Measurements from ENCODE around the gene SLC17A1. TPM values are rescaled to one million over a fixed set of nuclear protein-coding genes. Genes with fewer than 3 reads are reported as not detected.

SLC17A1 gene
- total RNA-seq, 1 donor from 2014 or later = not detected

- TF ChIP-seq CTCF (IDR thresholded peaks at IDR 0.05; ENCODE audit: insufficient read depth, low read length, poor library complexity, severe bottlenecking) = no peak
- no peak overlapping the region for H3K4me3 ChIP-seq (ENCODE audit: low read depth, low read length)
- peak; percentile 1 for DNase-seq (ENCODE audit: low read depth)
- no peaks in the 10 kb centered on the region for H3K27me3 ChIP-seq (ENCODE audit: control insufficient read depth, insufficient read depth, low read length)
- no peaks in the 10 kb centered on the region for H3K36me3 ChIP-seq (ENCODE audit: control insufficient read depth, insufficient read depth, low read length)
These were observed 61.9 kb downstream of the SLC17A1 start for GRCh38 chr6:25769983-25770382.

GRCh38 chr6:25768566-25768965 lies 63.3 kb downstream of the SLC17A1 start:
- TF ChIP-seq CTCF (IDR thresholded peaks at IDR 0.05; ENCODE audit: insufficient read depth, low read length, poor library complexity, severe bottlenecking) = no peak
- H3K36me3 ChIP-seq (ENCODE audit: control insufficient read depth, insufficient read depth, low read length) = no peaks in the 10 kb centered on the region
- no peaks in the 10 kb centered on the region for H3K27me3 ChIP-seq (ENCODE audit: control insufficient read depth, insufficient read depth, low read length)
- no peak overlapping the region for H3K4me3 ChIP-seq (ENCODE audit: low read depth, low read length)
- no peak for DNase-seq (ENCODE audit: low read depth)

GRCh38 chr6:25764611-25765010 lies 67.2 kb downstream of the SLC17A1 start:
- no peaks in the 10 kb centered on the region for H3K36me3 ChIP-seq (ENCODE audit: control insufficient read depth, insufficient read depth, low read length)
- no peaks in the 10 kb centered on the region for H3K27me3 ChIP-seq (ENCODE audit: control insufficient read depth, insufficient read depth, low read length)
- no peak for DNase-seq (ENCODE audit: low read depth)
- TF ChIP-seq CTCF (IDR thresholded peaks at IDR 0.05; ENCODE audit: insufficient read depth, low read length, poor library complexity, severe bottlenecking) = no peak
- H3K4me3 ChIP-seq (ENCODE audit: low read depth, low read length) = no peak overlapping the region

- no peak for DNase-seq (ENCODE audit: low read depth)
- TF ChIP-seq CTCF (IDR thresholded peaks at IDR 0.05; ENCODE audit: insufficient read depth, low read length, poor library complexity, severe bottlenecking) = no peak
- Histone ChIP-seq H3K27me3 (ENCODE audit: control insufficient read depth, insufficient read depth, low read length) (no peaks in the 10 kb centered on the region), H3K4me3 (ENCODE audit: low read depth, low read length) (no peak overlapping the region), H3K36me3 (ENCODE audit: control insufficient read depth, insufficient read depth, low read length) (no peaks in the 10 kb centered on the region)
These were observed 73.8 kb downstream of the SLC17A1 start for GRCh38 chr6:25757936-25758642.

- Histone ChIP-seq H3K27me3 (ENCODE audit: control insufficient read depth, insufficient read depth, low read length) (no peaks in the 10 kb centered on the region), H3K4me3 (ENCODE audit: low read depth, low read length) (no peak overlapping the region), H3K36me3 (ENCODE audit: control insufficient read depth, insufficient read depth, low read length) (no peaks in the 10 kb centered on the region)
- no peak for TF ChIP-seq CTCF (IDR thresholded peaks at IDR 0.05; ENCODE audit: insufficient read depth, low read length, poor library complexity, severe bottlenecking)
- DNase-seq (ENCODE audit: low read depth) = no peak
These were observed 75.2 kb downstream of the SLC17A1 start for GRCh38 chr6:25756382-25757363.
